ENCODE measurements around the gene MBLAC1. TPM values are rescaled to one million over a fixed set of nuclear protein-coding genes. Genes with fewer than 3 reads are reported as not detected.

Gene MBLAC1
- total RNA-seq, 1 experiment from 2014 or later, result 1.6 TPM

GRCh38 chr7:100153708-100154535, 27.2 kb downstream of the MBLAC1 start:
- no peak for DNase-seq (ENCODE audit: low read depth)

DNA sequence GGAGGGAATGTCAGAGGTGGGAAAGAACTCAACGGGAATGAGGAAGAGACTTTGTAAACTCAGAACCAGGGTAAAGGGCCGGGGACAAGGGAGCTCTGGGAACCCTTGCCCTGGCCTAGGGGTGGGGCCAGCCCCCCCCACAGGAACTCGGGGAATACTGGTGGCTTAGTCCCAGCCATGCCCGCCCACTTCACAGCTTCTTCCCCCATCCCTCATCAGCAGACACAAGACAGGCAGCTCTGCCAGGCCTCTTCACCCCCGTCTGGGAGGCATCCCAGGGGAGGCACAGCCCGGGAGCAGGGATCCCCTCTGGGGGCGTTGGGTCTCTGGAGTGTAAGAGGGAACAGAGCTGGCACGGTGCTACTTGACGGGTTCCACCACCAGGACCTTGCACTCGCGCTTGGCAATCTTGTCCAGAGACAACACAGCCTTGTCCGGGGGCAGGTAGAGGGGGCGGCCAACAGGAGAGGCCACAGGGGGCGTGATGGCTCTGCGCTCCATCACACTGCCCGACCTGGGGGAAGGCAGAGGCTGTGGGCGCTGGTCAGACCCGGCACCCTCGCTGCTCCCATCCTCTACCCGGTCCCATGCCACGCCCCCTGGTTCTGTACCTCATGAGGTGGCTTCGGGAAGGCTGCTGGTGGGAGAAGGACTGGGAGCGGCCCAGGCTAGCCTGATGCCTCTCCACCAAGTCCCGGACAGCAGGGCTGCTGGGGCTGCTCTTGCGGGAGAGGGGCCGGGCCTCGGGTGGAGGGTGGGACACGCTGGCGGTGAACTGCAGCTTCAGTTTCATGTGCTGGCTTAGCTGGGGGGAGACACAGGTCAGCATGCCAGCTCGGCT, 28.1 kb downstream of the MBLAC1 start:
- no peak for DNase-seq (ENCODE audit: low read depth)

- no peak for DNase-seq (ENCODE audit: low read depth)
Measured at GRCh38 chr7:100155553-100156317, 29.0 kb downstream of the MBLAC1 start.

DNA sequence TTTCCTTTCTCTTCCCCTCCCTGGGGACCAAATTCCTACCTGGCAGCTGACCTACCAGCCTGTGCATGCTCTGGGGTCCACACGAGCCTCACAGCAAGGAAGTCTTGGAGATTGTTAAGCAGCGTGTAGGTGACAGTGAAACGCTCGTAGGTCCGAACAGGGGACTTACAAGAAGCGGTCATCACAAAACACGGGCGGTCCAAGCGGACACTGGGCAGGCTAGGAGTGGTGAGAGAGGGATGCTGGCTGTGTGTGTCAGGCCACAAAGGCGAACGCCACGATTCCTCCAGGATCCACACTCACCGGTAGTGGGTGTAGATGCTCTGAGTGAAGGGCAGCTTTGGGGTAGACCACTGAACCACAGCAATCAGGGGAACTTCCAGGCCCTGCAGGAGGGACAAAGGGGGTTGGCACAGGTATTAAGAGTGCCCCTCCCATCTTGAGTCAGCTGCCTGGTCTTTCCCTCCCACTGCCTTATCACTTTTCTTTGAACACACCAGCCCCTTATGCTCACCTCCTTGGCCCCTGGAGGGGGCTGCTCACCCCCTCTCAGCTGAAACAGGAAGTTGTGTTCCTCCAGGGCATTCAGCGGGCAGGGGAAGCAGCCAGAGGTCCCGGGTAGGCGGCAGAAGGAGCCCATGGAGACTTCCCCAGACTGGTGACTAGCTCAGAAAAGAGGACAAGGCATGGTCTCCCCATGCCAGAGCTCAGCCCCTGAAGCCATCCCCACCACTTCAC, 29.7 kb downstream of the MBLAC1 start:
- DNase-seq (ENCODE audit: low read depth), result no peak

DNA sequence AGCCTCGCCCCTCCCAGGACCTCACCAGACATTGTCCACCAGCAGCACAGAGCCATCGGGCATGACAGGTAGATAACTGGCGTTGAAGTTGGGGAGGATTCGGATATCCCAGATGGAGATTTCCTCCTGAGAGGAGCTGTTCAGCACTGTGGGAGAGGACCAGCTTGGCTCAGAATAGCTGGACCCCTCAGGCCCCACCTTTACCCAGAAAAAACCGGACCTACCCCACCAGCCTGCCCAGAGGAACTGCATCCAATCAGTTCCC, 30.2 kb downstream of the MBLAC1 start:
- DNase-seq (ENCODE audit: low read depth), result no peak

GRCh38 chr7:100157334-100158228, 30.8 kb downstream of the MBLAC1 start:
- peak; percentile 54 for DNase-seq (ENCODE audit: low read depth)

DNA sequence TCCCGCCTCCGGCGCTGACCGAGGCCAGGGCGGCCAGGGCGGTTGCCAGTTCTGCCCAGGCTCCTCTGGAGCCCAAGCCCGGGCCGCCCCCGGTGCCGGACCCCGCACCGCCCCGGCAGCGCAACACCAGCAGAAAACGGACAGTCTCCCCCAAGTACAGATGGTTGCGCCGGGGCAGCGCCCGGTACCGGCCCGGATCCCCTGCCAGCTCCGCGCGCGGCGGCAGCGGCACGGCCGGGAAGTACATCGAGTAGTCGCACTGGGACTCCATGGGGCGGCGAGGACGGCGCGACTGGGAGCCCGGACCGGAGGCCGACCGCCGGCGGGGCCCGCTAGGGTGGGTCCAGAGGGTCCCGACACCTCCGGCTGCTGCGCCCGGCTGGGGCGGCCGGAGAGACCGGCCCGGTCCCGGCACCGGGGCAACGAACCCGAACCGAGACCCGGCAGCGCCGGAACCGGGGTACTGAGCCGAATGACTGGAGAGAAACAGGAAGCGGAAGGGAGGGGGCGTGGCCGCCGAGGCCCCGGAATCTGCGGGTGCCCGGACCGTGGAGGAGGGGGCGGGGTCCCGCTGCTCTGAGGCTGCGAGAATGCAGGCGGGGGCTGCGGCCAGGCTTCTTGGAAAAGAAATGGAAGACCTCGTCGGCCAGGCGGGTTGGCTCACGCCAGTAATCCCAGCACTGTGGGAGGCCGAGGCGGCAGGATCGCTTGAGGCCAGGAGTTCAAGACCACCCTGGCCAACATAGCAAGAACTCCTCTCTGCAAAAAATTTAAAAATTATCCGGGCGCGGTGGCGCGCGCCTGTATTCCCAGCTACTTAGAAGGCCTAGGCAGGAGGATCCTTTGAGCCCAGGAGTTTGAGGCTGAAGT, 31.7 kb downstream of the MBLAC1 start, which contains the start of gene TRAPPC14:
Gene TRAPPC14 (minus strand): TSS at position 495 of the 870 bp plus-strand sequence. CDS start 224 bp downstream, at position 271.
- peak; percentile 84 for DNase-seq (ENCODE audit: low read depth)

DNA sequence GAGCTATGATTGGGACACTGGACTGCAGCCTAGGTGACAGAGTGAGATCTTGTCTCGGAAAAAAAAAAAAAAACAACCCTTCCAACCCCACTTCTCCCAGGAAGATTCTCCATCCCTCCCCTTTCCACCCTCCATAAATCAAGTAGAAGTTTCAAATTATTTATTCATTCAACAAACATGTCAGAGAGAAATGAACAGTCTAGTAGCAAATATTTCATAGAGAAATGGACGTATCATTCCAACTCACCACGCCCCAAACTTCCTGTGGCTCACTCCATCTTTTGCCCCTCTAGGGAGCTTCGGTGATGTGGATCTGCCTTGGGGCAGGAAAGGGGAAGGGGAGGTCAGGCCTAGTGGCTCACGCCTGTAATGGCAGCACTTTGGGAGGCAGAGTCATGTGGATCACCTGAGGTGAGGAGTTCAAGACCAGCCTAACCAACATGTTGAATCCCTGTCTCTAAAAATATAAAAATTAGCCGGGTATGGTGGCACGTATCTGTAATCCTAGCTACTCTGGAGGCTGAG, 32.4 kb downstream of the MBLAC1 start:
- peak; percentile 34 for DNase-seq (ENCODE audit: low read depth)

DNA sequence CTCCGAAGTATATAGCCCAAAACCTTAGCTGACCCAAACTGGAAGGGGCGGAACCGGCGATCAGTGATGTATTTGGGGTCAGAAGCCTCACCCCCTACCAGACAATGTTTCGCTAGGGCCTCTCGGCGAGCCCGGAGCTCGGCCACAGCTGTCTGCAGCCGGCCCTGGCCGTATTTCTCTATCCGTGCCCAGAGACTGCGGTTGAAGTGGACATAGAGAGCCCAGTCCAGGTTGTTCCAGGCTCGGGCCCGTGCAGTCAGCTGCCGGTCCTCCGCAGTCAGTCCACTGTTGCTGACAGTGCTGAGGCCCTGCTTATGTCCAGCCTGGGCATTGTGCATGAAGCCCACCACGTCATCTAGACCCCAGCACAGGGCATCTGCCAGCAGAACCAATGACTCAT, 33.3 kb downstream of the MBLAC1 start:
- no peak for DNase-seq (ENCODE audit: low read depth)

DNA sequence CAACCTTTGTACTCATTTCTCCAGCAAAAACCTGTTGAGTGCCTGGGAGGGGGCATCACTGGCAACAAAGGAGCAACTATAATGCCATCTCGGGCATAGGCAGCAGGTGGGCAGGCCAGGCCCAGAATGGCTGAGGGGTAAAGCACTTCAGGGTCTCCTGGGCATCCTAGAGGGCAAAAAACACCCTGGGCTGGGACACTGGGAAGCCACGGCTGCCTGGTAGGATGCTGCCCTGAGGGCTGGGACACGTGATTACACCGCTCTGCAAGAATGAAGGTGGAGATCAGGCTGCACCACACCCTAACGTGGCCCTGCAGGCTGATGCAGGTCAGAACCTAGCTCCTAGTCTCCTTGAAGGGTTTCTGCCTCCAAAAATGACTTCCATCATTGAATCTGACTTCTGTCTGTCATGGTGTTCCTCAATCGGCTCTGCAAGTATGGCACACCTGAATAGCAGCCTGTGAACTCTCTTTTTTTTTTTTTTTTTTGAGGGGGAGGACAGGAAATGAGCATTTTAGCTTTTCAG, 36.3 kb downstream of the MBLAC1 start:
- no peak for DNase-seq (ENCODE audit: low read depth)

DNA sequence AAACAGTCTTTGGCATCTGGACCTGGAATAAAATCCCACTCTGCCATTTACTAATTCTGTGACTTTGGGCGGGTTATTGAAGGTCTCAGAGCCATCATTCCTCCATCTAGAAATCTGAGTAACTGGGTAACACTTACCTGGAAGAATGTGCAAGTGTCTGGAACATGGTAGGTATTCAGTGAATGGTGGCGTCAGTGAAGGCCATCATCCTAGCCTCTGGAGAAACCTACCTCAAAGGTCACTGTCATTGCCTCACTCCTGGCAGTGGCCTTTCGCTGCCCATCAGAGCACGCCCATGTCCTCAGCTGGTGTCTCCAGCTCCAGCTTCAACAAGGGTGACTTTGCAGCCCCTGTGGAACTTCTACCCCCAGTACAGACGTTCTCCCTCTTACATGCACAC, 37.1 kb downstream of the MBLAC1 start:
- no peak for DNase-seq (ENCODE audit: low read depth)

DNA sequence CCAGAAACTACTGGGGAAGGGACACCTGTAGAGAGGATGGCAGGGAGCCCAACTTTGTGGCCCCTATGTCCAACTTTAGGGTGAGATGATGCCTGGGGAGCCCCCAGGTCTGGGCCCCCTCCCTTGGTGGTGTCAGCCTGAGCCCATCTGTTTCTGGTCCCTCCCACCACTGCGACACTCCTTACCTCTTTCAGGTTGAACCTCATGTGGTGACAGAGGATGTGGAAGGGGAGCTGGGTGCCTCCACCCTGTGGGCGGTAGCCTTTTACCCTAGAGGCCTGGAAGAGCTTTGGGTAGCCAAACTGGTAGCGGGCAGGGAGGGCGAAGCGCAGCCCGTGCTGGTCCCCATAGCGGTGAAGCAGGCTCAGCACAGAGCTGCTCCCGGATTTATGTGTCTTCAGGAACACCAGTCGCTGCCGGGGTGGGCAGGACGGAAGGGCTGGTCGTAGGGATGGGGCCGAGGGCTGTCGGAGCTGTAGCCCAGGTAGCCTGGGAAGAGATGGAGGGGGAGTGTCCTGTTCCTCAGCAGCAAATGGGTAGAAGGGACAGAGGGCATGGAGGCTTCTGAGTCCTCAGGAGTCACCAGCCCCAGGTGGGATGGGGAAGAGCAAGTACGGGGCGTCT, 39.7 kb downstream of the MBLAC1 start:
- no peak for DNase-seq (ENCODE audit: low read depth)

GRCh38 chr7:100166970-100167911, 40.5 kb downstream of the MBLAC1 start:
- DNase-seq (ENCODE audit: low read depth), result no peak

DNA sequence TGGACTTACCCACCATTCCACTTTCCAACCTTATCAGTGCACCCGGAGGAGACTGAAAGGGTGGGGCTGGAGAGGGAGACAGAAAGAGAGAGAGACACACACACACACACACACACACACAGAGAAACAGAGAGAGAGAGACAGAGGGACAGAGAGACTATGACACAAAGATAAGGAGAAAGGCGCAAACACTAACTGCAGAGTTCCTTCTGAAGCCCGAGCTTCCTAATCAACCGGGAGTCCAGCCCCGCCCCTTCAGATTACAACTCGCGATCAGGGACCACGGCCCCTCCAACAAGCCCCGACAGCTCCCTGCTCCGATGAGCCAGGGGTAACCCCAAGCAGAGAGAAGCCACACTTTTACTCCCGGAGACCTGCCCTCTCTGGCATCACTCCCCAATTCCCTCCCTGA, 41.2 kb downstream of the MBLAC1 start:
- DNase-seq (ENCODE audit: low read depth), result peak; percentile 54

GRCh38 chr7:100169147-100169850, 42.5 kb downstream of the MBLAC1 start:
- no peak for DNase-seq (ENCODE audit: low read depth)

DNA sequence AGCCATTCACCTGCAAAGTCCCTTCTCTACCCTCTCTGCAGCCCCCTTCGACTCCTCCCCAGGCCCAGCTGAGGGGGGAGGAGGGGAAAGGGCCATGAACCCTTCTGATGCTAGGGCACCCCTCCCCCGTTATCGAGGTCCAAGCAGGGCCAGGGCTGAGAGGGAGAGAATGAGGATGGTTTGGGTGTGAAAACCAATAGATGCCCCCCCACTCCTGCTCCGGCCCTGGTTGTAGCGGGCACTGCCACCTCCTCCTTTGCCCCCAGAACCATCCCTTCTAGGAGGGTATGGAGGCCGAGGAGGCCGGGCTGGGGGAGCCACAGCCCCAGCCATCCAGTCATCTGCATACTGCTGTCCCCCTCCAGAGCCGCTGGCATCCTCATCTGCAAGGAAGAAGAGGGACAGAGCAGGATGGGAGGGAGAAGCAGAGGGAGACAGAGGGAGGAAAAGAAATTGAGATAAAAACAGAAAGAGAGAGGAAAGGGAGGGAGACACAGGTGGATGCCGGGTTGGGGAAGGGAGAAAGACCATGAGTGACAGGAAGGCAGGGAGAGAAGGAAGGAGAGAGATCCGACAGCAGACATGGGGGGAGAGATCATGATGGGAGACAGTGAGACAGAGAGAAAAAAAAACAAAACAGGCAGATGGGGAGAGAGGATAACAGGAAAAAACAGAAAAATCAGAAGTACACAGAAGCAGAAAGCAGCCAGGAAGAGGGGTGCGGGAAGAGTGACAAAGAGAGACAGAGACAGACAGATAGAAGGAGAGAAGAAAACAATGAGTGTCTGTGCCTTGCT, 43.5 kb downstream of the MBLAC1 start:
- no peak for DNase-seq (ENCODE audit: low read depth)
